Measurements from ENCODE around the gene ATOSA. TPM values are rescaled to one million over a fixed set of nuclear protein-coding genes. Genes with fewer than 3 reads are reported as not detected.

Gene ATOSA
- total RNA-seq, 2 donors from 2014 or later: 21.6 to 36.7 TPM

DNA sequence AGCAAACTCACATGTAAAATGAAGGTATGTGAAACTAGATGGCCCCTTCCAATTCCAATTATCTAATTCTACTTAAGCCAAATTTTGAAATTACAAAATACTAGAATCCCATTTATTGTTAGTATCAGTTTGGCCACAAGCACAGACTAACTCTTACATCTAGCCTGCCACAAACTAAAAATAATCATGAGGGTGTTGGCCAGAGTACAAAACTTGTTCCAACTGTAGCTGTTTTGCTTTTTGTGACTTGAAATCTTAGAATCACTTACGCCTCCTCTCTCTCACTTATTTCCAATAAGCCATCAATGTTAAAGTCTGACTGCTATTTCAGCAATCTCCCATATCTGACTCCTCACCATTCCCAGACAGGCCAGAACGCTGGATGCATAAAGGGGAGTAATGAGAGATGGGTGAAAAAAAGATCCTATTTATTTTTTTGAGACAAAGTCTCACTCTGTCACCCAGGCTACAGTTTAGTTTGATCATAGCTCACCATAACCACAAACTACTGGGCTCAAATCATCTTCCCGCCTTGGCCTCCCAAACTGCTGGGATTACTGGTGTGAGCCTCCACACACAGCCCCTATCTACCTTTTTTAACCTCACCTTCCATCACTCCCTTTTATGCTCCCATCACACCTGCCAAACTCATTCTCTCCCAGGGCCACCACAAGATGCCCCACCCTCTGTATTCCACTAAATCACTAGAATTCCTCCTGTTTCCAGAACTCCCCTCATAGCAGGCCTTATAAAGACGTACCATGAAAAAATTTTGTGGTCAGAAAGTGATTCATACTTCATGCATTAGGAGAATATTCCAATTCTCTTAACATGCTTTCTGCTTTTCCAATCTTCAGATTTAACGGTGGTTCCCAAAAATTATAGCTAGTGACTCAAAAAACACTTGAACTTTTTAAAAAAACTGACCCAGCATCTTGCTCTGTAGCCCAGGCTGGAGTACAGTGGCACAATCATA, 36.5 kb downstream of the ATOSA start:
- peak overlapping the region; percentile 43 to 57 for H3K27ac ChIP-seq
- no peaks in the 10 kb centered on the region for H3K9me3 ChIP-seq
- peaks cover 0 to 27% of the 10 kb centered on the region in 2 donors for H3K4me1 ChIP-seq
- DNase-seq (ENCODE audit: low spot score): no peak
- H3K36me3 ChIP-seq: peaks cover 6% of the 10 kb centered on the region
- no peaks in the 10 kb centered on the region for H3K27me3 ChIP-seq
- TF ChIP-seq, protein P1, sequence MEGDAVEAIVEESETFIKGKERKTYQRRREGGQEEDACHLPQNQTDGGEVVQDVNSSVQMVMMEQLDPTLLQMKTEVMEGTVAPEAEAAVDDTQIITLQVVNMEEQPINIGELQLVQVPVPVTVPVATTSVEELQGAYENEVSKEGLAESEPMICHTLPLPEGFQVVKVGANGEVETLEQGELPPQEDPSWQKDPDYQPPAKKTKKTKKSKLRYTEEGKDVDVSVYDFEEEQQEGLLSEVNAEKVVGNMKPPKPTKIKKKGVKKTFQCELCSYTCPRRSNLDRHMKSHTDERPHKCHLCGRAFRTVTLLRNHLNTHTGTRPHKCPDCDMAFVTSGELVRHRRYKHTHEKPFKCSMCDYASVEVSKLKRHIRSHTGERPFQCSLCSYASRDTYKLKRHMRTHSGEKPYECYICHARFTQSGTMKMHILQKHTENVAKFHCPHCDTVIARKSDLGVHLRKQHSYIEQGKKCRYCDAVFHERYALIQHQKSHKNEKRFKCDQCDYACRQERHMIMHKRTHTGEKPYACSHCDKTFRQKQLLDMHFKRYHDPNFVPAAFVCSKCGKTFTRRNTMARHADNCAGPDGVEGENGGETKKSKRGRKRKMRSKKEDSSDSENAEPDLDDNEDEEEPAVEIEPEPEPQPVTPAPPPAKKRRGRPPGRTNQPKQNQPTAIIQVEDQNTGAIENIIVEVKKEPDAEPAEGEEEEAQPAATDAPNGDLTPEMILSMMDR (IDR thresholded peaks at IDR 0.05): no peak
- no peak overlapping the region for H3K4me3 ChIP-seq

DNA sequence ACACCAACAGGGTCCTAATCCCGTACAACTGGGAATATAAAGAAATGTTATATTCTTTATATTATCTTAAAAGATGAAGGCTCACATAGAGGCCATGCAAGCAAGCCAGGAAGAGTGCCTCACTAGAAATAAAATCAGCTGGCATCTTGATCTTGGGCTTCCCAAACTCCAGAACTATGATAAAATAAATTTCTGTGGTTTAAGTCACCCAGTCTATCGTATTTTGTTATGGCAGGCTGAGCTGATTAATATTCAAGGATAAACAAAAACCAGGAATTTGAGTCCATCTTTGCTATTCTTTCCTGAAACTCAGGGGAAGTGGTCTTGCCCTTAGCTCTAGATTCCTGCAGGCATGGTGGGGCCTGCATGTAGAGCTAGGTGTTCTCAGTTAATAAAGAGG, 42.7 kb downstream of the ATOSA start:
- no peaks in the 10 kb centered on the region for H3K9me3 ChIP-seq
- peaks cover 0 to 1% of the 10 kb centered on the region in 2 donors for H3K4me1 ChIP-seq
- no peak for DNase-seq (ENCODE audit: low spot score)
- no peak overlapping the region for H3K27ac ChIP-seq
- H3K4me3 ChIP-seq: no peak overlapping the region
- TF ChIP-seq, protein P1 (IDR thresholded peaks at IDR 0.05): no peak
- peaks cover 30% of the 10 kb centered on the region for H3K36me3 ChIP-seq
- H3K27me3 ChIP-seq: no peaks in the 10 kb centered on the region

- DNase-seq (ENCODE audit: low spot score): no peak
- Histone ChIP-seq H3K36me3 (peaks cover 33% of the 10 kb centered on the region), H3K4me1 (no peaks in the 10 kb centered on the region), H3K9me3 (no peaks in the 10 kb centered on the region), H3K27me3 (no peaks in the 10 kb centered on the region), H3K4me3 (no peak overlapping the region), H3K27ac (no peak overlapping the region)
- TF ChIP-seq, protein P1 (IDR thresholded peaks at IDR 0.05): no peak
Observed at GRCh38 chr15:52635908-52636307, 43.3 kb downstream of the ATOSA start.

Other genes starting within 250 kb of the ATOSA start
- 10 to 100 TPM; 12.3 to 21.5 TPM for gene MYO5A, start 150.5 kb downstream of the ATOSA start, total RNA-seq
- gene ARPP19, start 110.4 kb downstream of the ATOSA start, total RNA-seq: 10 to 100 TPM; 82.7 to 94.3 TPM
- gene ONECUT1, start 110.9 kb upstream of the ATOSA start, total RNA-seq: not detected

All from right atrium auricular region (tissue), 2 donors.